Measurements from ENCODE around the gene KRT78. TPM values are rescaled to one million over a fixed set of nuclear protein-coding genes. Genes with fewer than 3 reads are reported as not detected.

The KRT78 gene
- total and polyA plus RNA-seq, 2 of the 13 experiments (the other 11 are each of a cell fraction or from before 2014, with no cell fraction given) = not detected

DNA sequence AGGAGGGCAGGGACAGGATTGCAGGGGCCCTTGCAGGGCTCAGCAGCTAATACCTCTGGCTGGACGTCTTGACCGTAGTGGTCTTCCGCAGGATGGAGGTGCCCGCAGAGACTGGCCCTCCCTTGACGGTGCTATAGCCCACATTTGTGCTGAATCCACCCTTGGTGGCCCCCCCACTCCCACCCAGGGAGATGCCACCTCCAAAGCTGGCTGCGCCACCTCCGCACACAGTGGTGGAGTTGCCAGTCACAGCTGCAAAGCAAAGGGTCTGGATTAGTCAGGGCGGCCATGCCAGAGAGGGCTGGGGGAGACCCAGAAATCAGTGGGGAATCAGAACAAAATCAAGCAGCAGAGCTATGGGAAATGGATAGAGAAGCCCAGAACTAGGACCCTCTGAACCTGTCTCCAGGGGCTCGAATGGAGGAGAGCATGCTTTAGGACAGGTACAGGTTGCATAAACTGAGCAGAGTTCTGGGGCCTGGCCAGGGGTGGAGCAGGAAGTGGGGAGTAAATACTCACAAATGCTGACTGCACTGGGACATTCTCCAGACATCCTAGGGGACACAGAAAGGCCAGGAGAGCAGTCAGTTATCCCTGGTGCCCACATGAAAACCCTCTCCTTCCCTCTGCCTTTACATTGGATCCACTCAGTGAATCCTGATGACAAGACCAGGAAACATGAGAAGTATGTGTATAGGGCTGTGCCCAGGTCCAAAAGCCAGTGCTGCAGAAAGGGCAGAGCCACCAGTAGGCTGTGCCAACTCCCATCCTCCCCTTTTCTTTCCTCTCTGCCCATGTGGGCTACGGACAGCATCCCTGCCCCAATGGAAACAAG lies 26.8 kb downstream of the KRT78 start:
- H3K27ac ChIP-seq (ENCODE audit: extremely low read length, insufficient read depth, low read length) = no peak overlapping the region
- H3K9me3 ChIP-seq (ENCODE audit: low read length) = no peaks in the 10 kb centered on the region
- H3K4me1 ChIP-seq (ENCODE audit: insufficient read depth, low read length) = peaks cover 3% of the 10 kb centered on the region
- DNase-seq (ENCODE audit: low spot score) = no peak
- ChIA-PET POLR2A (no interaction called here), CTCF (ENCODE audit: low intra/inter-chr PET ratio, low total read pairs) (no interaction called here)
- H3K36me3 ChIP-seq (replicated peaks in 1 of 2; ENCODE audit: control insufficient read depth in 1 of 2, insufficient read depth in 2 of 2, low read length in 2 of 2) = no peaks in the 10 kb centered on the region
- no peaks in the 10 kb centered on the region for H4K20me1 ChIP-seq (ENCODE audit: insufficient read depth, low read length)
- H2AFZ ChIP-seq (ENCODE audit: low read length) = no peak overlapping the region
- FAIRE-seq = no peak
- BruUV-seq (replicated peaks) = no TSS peak
- H3K79me2 ChIP-seq (ENCODE audit: insufficient read depth, low read length) = no peaks in the 10 kb centered on the region
- no peak overlapping the region for H3K4me2 ChIP-seq (ENCODE audit: low read depth, low read length)
- no peak overlapping the region for H3K9ac ChIP-seq (ENCODE audit: insufficient read depth, low read depth, low read length)
- in situ Hi-C loops (cut with HindIII; ENCODE audit: extremely low pct_ligation_motif_present, low pct_unique_long_range_greater_than_20kb) = no loop called here
- intact Hi-C loops (cut with micrococcal nuclease; ENCODE audit: unreplicated experiment) = no loop called here
- peaks cover 5 to 52% of the 10 kb centered on the region in 2 experiments; a peak in 4 of 5 replicates for H3K27me3 ChIP-seq (ENCODE audit: control insufficient read depth in 1 of 2, insufficient read depth in 2 of 2, low read length in 2 of 2)
- ATAC-seq = no peak
- WGBS (ENCODE audit: low lambda C conversion rate) = 11% methylated on average over 3 of the region's 10 CpGs
- no peak overlapping the region for H3K4me3 ChIP-seq (replicated peaks in 1 of 3; ENCODE audit: insufficient read depth in 1 of 3, low read depth in 2 of 3, low read length in 3 of 3)
- TF ChIP-seq CEBPG (CRISPR knock-in tag; IDR thresholded peaks at IDR 0.05) = no peak
- TF ChIP-seq ZNF530 (CRISPR knock-in tag; IDR thresholded peaks at IDR 0.05; ENCODE audit: low read depth) = no peak
- TF ChIP-seq RXRA (CRISPR knock-in tag; IDR thresholded peaks at IDR 0.05) = no peak
- no peak for TF ChIP-seq CHD2 (IDR thresholded peaks at IDR 0.05; ENCODE audit: low read depth, low read length)
- TF ChIP-seq TOE1 (CRISPR knock-in tag; IDR thresholded peaks at IDR 0.05) = no peak
- TF ChIP-seq, protein P1, sequence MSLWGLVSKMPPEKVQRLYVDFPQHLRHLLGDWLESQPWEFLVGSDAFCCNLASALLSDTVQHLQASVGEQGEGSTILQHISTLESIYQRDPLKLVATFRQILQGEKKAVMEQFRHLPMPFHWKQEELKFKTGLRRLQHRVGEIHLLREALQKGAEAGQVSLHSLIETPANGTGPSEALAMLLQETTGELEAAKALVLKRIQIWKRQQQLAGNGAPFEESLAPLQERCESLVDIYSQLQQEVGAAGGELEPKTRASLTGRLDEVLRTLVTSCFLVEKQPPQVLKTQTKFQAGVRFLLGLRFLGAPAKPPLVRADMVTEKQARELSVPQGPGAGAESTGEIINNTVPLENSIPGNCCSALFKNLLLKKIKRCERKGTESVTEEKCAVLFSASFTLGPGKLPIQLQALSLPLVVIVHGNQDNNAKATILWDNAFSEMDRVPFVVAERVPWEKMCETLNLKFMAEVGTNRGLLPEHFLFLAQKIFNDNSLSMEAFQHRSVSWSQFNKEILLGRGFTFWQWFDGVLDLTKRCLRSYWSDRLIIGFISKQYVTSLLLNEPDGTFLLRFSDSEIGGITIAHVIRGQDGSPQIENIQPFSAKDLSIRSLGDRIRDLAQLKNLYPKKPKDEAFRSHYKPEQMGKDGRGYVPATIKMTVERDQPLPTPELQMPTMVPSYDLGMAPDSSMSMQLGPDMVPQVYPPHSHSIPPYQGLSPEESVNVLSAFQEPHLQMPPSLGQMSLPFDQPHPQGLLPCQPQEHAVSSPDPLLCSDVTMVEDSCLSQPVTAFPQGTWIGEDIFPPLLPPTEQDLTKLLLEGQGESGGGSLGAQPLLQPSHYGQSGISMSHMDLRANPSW (CRISPR knock-in tag; IDR thresholded peaks at IDR 0.05; ENCODE audit: borderline replicate concordance) = no peak
- TF ChIP-seq, protein P2, sequence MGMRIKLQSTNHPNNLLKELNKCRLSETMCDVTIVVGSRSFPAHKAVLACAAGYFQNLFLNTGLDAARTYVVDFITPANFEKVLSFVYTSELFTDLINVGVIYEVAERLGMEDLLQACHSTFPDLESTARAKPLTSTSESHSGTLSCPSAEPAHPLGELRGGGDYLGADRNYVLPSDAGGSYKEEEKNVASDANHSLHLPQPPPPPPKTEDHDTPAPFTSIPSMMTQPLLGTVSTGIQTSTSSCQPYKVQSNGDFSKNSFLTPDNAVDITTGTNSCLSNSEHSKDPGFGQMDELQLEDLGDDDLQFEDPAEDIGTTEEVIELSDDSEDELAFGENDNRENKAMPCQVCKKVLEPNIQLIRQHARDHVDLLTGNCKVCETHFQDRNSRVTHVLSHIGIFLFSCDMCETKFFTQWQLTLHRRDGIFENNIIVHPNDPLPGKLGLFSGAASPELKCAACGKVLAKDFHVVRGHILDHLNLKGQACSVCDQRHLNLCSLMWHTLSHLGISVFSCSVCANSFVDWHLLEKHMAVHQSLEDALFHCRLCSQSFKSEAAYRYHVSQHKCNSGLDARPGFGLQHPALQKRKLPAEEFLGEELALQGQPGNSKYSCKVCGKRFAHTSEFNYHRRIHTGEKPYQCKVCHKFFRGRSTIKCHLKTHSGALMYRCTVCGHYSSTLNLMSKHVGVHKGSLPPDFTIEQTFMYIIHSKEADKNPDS (CRISPR knock-in tag; IDR thresholded peaks at IDR 0.05) = no peak
- no peak for TF ChIP-seq HOXD1 (CRISPR knock-in tag; IDR thresholded peaks at IDR 0.05)
- TF ChIP-seq ZNF878 (CRISPR knock-in tag; IDR thresholded peaks at IDR 0.05) = no peak
- TF ChIP-seq ZNF264 (CRISPR knock-in tag; IDR thresholded peaks at IDR 0.05) = no peak
- no peak for TF ChIP-seq SP1 (IDR thresholded peaks at IDR 0.05)
- TF ChIP-seq SP1 (CRISPR knock-in tag; IDR thresholded peaks at IDR 0.05) = no peak
- no peak for TF ChIP-seq PHB2 (IDR thresholded peaks at IDR 0.05; ENCODE audit: partially characterized antibody)
- TF ChIP-seq ZNF441 (CRISPR knock-in tag; IDR thresholded peaks at IDR 0.05; ENCODE audit: borderline replicate concordance) = no peak
- no peak for TF ChIP-seq ZNF546 (CRISPR knock-in tag; conservative IDR thresholded peaks at IDR 0.05)
- TF ChIP-seq ZNF773 (CRISPR knock-in tag; IDR thresholded peaks at IDR 0.05; ENCODE audit: borderline replicate concordance) = no peak
- TF ChIP-seq, protein P3, sequence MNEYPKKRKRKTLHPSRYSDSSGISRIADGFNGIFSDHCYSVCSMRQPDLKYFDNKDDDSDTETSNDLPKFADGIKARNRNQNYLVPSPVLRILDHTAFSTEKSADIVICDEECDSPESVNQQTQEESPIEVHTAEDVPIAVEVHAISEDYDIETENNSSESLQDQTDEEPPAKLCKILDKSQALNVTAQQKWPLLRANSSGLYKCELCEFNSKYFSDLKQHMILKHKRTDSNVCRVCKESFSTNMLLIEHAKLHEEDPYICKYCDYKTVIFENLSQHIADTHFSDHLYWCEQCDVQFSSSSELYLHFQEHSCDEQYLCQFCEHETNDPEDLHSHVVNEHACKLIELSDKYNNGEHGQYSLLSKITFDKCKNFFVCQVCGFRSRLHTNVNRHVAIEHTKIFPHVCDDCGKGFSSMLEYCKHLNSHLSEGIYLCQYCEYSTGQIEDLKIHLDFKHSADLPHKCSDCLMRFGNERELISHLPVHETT (CRISPR knock-in tag; conservative IDR thresholded peaks at IDR 0.05) = no peak
- no peak for TF ChIP-seq SIX4 (CRISPR knock-in tag; IDR thresholded peaks at IDR 0.05)
- no peak for TF ChIP-seq ZNF749 (CRISPR knock-in tag; IDR thresholded peaks at IDR 0.05; ENCODE audit: borderline replicate concordance)
